IMR-90 (cell line): Measurements from ENCODE around the gene SLC38A11. TPM values are rescaled to one million over a fixed set of nuclear protein-coding genes. Genes with fewer than 3 reads are reported as not detected.

Source experiments
- ATAC-seq: fragments of 200-7000 bp; cut with Tn5 transposase; 2 replicates; pipeline ENCODE4 v1.9.1; 2020; ENCODE audit warnings: low read depth, mild to moderate bottlenecking, moderate library complexity
- BruUV-seq: library from RNA; stranded (reverse); fragments of 400-500 nt; replicated peaks from 2 replicates; lab custom pipeline; 2021; lab: Mats Ljungman, UMichigan
- CTCF ChIA-PET: fragments of 300-600 bp; formaldehyde crosslinking; extraction: SDS; loops from one replicate; lab custom pipeline; 2021; ENCODE audit warnings: antibody characterized with exemption; lab: Yijun Ruan, JAX
- POLR2A ChIA-PET: fragments of 300-600 bp; sonication (Branson Sonifier 250); formaldehyde crosslinking; loops from one replicate; lab custom pipeline; 2022; ENCODE audit warnings: antibody characterized with exemption; ENCODE audit not compliant: unreplicated experiment; lab: Charles Lee
- DNase-seq: peaks from one replicate; pipeline ENCODE4 v3.0.0; 2013
- H2AFZ ChIP-seq: replicated peaks from 2 replicates; pipeline ENCODE3; 2013; ENCODE audit warnings: low read length, mild to moderate bottlenecking; ENCODE audit not compliant: poor library complexity
- H2AK5ac ChIP-seq: 2 replicates; pipeline ENCODE4 v1.6.1; 2013; ENCODE audit warnings: low read depth, low read length, inconsistent platforms
- H2AK9ac ChIP-seq: replicated peaks from 2 replicates; pipeline ENCODE3; 2013; ENCODE audit warnings: mild to moderate bottlenecking, low read depth, low read length, moderate library complexity; ENCODE audit not compliant: poor library complexity
- H2BK120ac ChIP-seq: 2 replicates; pipeline ENCODE4 v1.6.1; 2013; ENCODE audit warnings: low read depth, low read length, inconsistent platforms
- H2BK15ac ChIP-seq: 3 replicates; pipeline ENCODE4 v1.6.1; 2013; ENCODE audit warnings: low read depth, low read length, inconsistent platforms
- H2BK20ac ChIP-seq: 2 replicates; pipeline ENCODE4 v1.6.1; 2013; ENCODE audit warnings: low read depth, mild to moderate bottlenecking, inconsistent platforms, low read length, moderate library complexity
- H2BK5ac ChIP-seq: 2 replicates; pipeline ENCODE4 v1.6.1; 2013; ENCODE audit warnings: mild to moderate bottlenecking, low read depth, low read length, inconsistent platforms; ENCODE audit not compliant: poor library complexity, severe bottlenecking
- H3K14ac ChIP-seq: replicated peaks from 2 replicates; pipeline ENCODE4 v1.6.1; 2013; ENCODE audit warnings: low read depth, low read length, inconsistent platforms
- H3K18ac ChIP-seq: 2 replicates; pipeline ENCODE4 v1.6.1; 2013; ENCODE audit warnings: low read depth, low read length, control low read depth
- H3K23ac ChIP-seq: 2 replicates; pipeline ENCODE4 v1.6.1; 2013; ENCODE audit warnings: low read depth, low read length, inconsistent platforms
- H3K27ac ChIP-seq: 2 replicates; pipeline ENCODE4 v1.5.1; 2013; ENCODE audit warnings: mild to moderate bottlenecking, control low read depth, low read length; ENCODE audit not compliant: insufficient read depth
- H3K27me3 ChIP-seq: 2 replicates; pipeline ENCODE4 v1.6.1; 2013; ENCODE audit warnings: low read length; ENCODE audit not compliant: control insufficient read depth, insufficient read depth
- H3K36me3 ChIP-seq: 2 replicates; pipeline ENCODE4 v1.6.1; 2013; ENCODE audit warnings: low read length, mixed read lengths; ENCODE audit not compliant: control insufficient read depth, insufficient read depth
- H3K4ac ChIP-seq: 2 replicates; pipeline ENCODE4 v1.6.1; 2013; ENCODE audit warnings: low read depth, low read length, inconsistent platforms
- H3K4me1 ChIP-seq: 2 replicates; pipeline ENCODE4 v1.6.1; 2013; ENCODE audit warnings: low read length, mixed read lengths; ENCODE audit not compliant: control insufficient read depth, insufficient read depth
- H3K4me2 ChIP-seq: 2 replicates; pipeline ENCODE4 v1.6.1; 2013; ENCODE audit warnings: low read depth, mild to moderate bottlenecking, control low read depth, low read length, moderate library complexity
- H3K4me3 ChIP-seq: 2 replicates; pipeline ENCODE4 v1.5.1; 2013; ENCODE audit warnings: low read depth, mild to moderate bottlenecking, control low read depth, low read length, moderate library complexity; ENCODE audit not compliant: insufficient read depth
- H3K56ac ChIP-seq: 2 replicates; pipeline ENCODE4 v1.6.1; 2013; ENCODE audit warnings: low read length, inconsistent platforms; ENCODE audit not compliant: insufficient read depth; ENCODE audit errors: extremely low read depth
- H3K79me1 ChIP-seq, 2 experiments: 2 replicates each; pipeline ENCODE4 v1.6.1; 2013; ENCODE audit warnings: low read length in 2 of 2, inconsistent platforms in 1 of 2, low read depth in 1 of 2
- H3K9ac ChIP-seq: 2 replicates; pipeline ENCODE4 v1.6.1; 2013; ENCODE audit warnings: low read depth, low read length, control low read depth
- H3K9me1 ChIP-seq: 2 replicates; pipeline ENCODE4 v1.6.1; 2013; ENCODE audit warnings: low read length, inconsistent platforms; ENCODE audit not compliant: insufficient read depth
- H3K9me3 ChIP-seq: 2 replicates; pipeline ENCODE4 v1.6.1; 2013; ENCODE audit warnings: low read length; ENCODE audit not compliant: control insufficient read depth, insufficient read depth
- H4K20me1 ChIP-seq: 2 replicates; pipeline ENCODE4 v1.6.1; 2013; ENCODE audit warnings: low read length, inconsistent platforms; ENCODE audit not compliant: insufficient read depth
- H4K5ac ChIP-seq: 2 replicates; pipeline ENCODE4 v1.6.1; 2013; ENCODE audit warnings: mild to moderate bottlenecking, low read depth, low read length, control low read depth
- H4K8ac ChIP-seq, 2 experiments: 2 replicates each; pipeline ENCODE4 v1.6.1; 2013; ENCODE audit warnings: low read depth in 2 of 2, low read length in 2 of 2, control low read depth in 1 of 2, inconsistent platforms in 1 of 2
- H4K91ac ChIP-seq: 2 replicates; pipeline ENCODE4 v1.6.1; 2013; ENCODE audit warnings: low read depth, low read length, inconsistent platforms; ENCODE audit not compliant: insufficient read depth
- CEBPB ChIP-seq: IDR thresholded peaks from 2 replicates; pipeline ENCODE4 v1.6.1; 2012; ENCODE audit warnings: low read depth, low read length, improper control_type of control experiment
- CHD1 ChIP-seq: IDR thresholded peaks from 2 replicates; pipeline ENCODE4 v1.6.1; 2012; ENCODE audit warnings: low read depth, low read length, improper control_type of control experiment
- ELK1 ChIP-seq: fragments of 150-350 bp; IDR thresholded peaks from 2 replicates; pipeline ENCODE4 v1.6.1; 2016; ENCODE audit warnings: low read depth, mild to moderate bottlenecking, low read length, moderate library complexity, borderline replicate concordance
- MAFK ChIP-seq: IDR thresholded peaks from 2 replicates; pipeline ENCODE4 v1.6.1; 2012; ENCODE audit warnings: low read depth, low read length, improper control_type of control experiment
- MAZ ChIP-seq: IDR thresholded peaks from 2 replicates; pipeline ENCODE4 v1.6.1; 2012; ENCODE audit warnings: low read depth, mild to moderate bottlenecking, low read length, improper control_type of control experiment, moderate library complexity, borderline replicate concordance
- MXI1 ChIP-seq: IDR thresholded peaks from 2 replicates; pipeline ENCODE4 v1.6.1; 2012; ENCODE audit warnings: low read depth, mild to moderate bottlenecking, low read length, moderate library complexity, borderline replicate concordance
- NFE2L2 ChIP-seq: fragments of 150-350 bp; IDR thresholded peaks from 2 replicates; pipeline ENCODE4 v1.6.1; 2016; ENCODE audit warnings: low read depth, mild to moderate bottlenecking, low read length
- POLR2A ChIP-seq: IDR thresholded peaks from 2 replicates; pipeline ENCODE4 v1.6.1; 2012; ENCODE audit warnings: mild to moderate bottlenecking, low read depth, low read length
- RAD21 ChIP-seq: IDR thresholded peaks from 2 replicates; pipeline ENCODE4 v1.6.1; 2012; ENCODE audit warnings: low read length, improper control_type of control experiment
- RCOR1 ChIP-seq: IDR thresholded peaks from 2 replicates; pipeline ENCODE4 v1.6.1; 2012; ENCODE audit warnings: mild to moderate bottlenecking, low read length, improper control_type of control experiment; ENCODE audit not compliant: insufficient replicate concordance
- RFX5 ChIP-seq: IDR thresholded peaks from 2 replicates; pipeline ENCODE4 v1.8.0; 2012; ENCODE audit warnings: low read depth, mild to moderate bottlenecking, low read length, moderate library complexity
- SMC3 ChIP-seq: fragments of 150-350 bp; IDR thresholded peaks from 2 replicates; pipeline ENCODE4 v1.6.1; 2016; ENCODE audit warnings: low read depth, mild to moderate bottlenecking, antibody characterized with exemption, low read length, moderate library complexity
- WGBS, 2 experiments: methylation state at CpG; one replicate each; pipeline versions ENCODE4 v1.1.5 to v1.1.7; 2013; ENCODE audit warnings: missing lambda C conversion rate in 2 of 2; ENCODE audit not compliant: insufficient read length in 1 of 2; ENCODE audit errors: extremely low coverage in 2 of 2; 5-methylcytosine and 5-hydroxymethylcytosine counted together
- dilution Hi-C: fragments of 300-500 bp; cut with HindIII; formaldehyde crosslinking; loops from one replicate; pipeline ENCODE4 v1.14.3; 2018; ENCODE audit warnings: low sequenced_read_pairs; ENCODE audit not compliant: unreplicated experiment
- in situ Hi-C: fragments of 300-500 bp; cut with MboI; formaldehyde crosslinking; loops from 3 replicates; pipeline ENCODE4 v1.14.3; 2019; ENCODE audit warnings: low sequenced_read_pairs, inconsistent platforms, mixed read lengths
- intact Hi-C: fragments of 100-400 bp; cut with micrococcal nuclease; formaldehyde crosslinking; loops from 2 replicates; pipeline ENCODE4 v1.10.0; 2022
- polyA plus RNA-seq, 3 experiments: library from polyadenylated mRNA; depleted of rRNA; stranded (reverse); fragments of >200 nt; gene quantifications; 2 replicates each; pipeline ENCODE4 v1.2.3, GENCODE V29; 2012; ENCODE audit warnings: low replicate concordance in 1 of 3
- total RNA-seq: library from RNA; depleted of rRNA; stranded (reverse); fragments of >200 nt; gene quantifications from 2 replicates; pipeline ENCODE4 v1.2.3, GENCODE V29; 2012

SLC38A11 gene
- total and polyA plus RNA-seq, 2 of the 4 experiments (the other 2 are of a cell fraction), result 0.18 to 0.21 TPM

GRCh38 chr2:164882276-164882675 lies 73.0 kb downstream of the SLC38A11 start:
- no peaks in the 10 kb centered on the region for H3K36me3 ChIP-seq
- H3K4ac ChIP-seq, result no peak overlapping the region
- dilution Hi-C loops (no loop called here), in situ Hi-C loops (no loop called here), intact Hi-C loops (no loop called here)
- TF ChIP-seq RAD21, result no peak
- no peak for TF ChIP-seq NFE2L2
- no peak for TF ChIP-seq CEBPB
- no peak for TF ChIP-seq MXI1
- TF ChIP-seq SMC3, result no peak
- no peak for TF ChIP-seq MAZ
- no peak for TF ChIP-seq MAFK
- TF ChIP-seq CHD1, result no peak
- no peak for TF ChIP-seq ELK1
- TF ChIP-seq RFX5, result no peak
- no peak for TF ChIP-seq RCOR1
- TF ChIP-seq POLR2A, result no peak
- H3K27me3 ChIP-seq, result no peaks in the 10 kb centered on the region
- H3K18ac ChIP-seq, result no peak overlapping the region
- ChIA-PET CTCF (interaction anchor here (1.1 kb wide), 1 partner anchor 82 kb away, joined by 3 read pairs; no protein-coding TSS in a partner anchor), POLR2A (no interaction called here)
- no peaks in the 10 kb centered on the region for H3K9me1 ChIP-seq
- no peak overlapping the region for H3K27ac ChIP-seq
- no CpG with 5 or more reads among the region's 9 CpGs for WGBS, 2 experiments
- H3K9ac ChIP-seq, result no peak overlapping the region
- no peak overlapping the region; the same call in 1 of the 2 replicates for H4K5ac ChIP-seq
- H2BK5ac ChIP-seq, result no peak overlapping the region
- no peak overlapping the region for H3K4me2 ChIP-seq
- no peaks in the 10 kb centered on the region for H4K20me1 ChIP-seq
- H3K23ac ChIP-seq, result no peak overlapping the region
- H3K4me3 ChIP-seq, result no peak overlapping the region
- H3K79me1 ChIP-seq, result no peaks in the 10 kb centered on the region
- H2BK15ac ChIP-seq, result no peak overlapping the region
- no peaks in the 10 kb centered on the region for H3K4me1 ChIP-seq
- H3K56ac ChIP-seq, result no peak overlapping the region
- no peaks in the 10 kb centered on the region for H3K9me3 ChIP-seq
- ATAC-seq (no peak), DNase-seq (no peak)
- no peak overlapping the region for H2BK120ac ChIP-seq
- no peak overlapping the region for H2AK9ac ChIP-seq
- peak overlapping the region; percentile 15 for H2AFZ ChIP-seq
- H3K14ac ChIP-seq, result no peak overlapping the region
- H4K8ac ChIP-seq, result no peak overlapping the region
- no peak overlapping the region for H2AK5ac ChIP-seq
- no peak overlapping the region for H2BK20ac ChIP-seq
- BruUV-seq, result no TSS peak
- H4K91ac ChIP-seq, result no peak overlapping the region
